GM19468 (cell line): ENCODE data around the gene C11orf54.
"Not testable (repeated sequence)": the region's sequence is repeated elsewhere in the genome, so short reads cannot be mapped to it uniquely, and the experiment has no call there.

Experiments
- ATAC-seq: cut with Tn5 transposase; IDR thresholded peaks from one replicate; pipeline ENCODE4 v1.9.1; 2021; ENCODE audit warnings: mild to moderate bottlenecking, moderate library complexity, moderate number of reproducible peaks; ENCODE audit not compliant: unreplicated experiment; ENCODE audit errors: extremely low read depth

C11orf54 gene

DNA sequence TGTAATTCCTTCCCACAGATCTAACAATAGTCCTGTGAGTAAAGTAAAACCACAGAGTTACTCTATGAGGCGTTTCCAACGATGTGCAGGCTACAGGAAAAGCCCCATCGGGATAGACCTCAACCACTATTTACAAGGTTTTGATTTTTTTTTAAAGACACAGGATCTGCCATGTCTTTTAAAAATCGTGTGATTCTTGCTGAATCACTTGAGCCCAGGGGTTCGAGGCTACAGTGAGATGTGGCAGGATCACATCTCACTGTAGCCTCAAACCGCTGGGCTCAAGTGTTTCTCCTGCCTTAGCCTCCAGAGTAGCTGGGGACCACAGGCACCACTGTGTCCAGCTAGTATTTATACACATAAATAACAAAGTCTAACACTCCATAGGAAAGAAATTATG is 8.0 kb upstream of the C11orf54 start:
- ATAC-seq = no peak

DNA sequence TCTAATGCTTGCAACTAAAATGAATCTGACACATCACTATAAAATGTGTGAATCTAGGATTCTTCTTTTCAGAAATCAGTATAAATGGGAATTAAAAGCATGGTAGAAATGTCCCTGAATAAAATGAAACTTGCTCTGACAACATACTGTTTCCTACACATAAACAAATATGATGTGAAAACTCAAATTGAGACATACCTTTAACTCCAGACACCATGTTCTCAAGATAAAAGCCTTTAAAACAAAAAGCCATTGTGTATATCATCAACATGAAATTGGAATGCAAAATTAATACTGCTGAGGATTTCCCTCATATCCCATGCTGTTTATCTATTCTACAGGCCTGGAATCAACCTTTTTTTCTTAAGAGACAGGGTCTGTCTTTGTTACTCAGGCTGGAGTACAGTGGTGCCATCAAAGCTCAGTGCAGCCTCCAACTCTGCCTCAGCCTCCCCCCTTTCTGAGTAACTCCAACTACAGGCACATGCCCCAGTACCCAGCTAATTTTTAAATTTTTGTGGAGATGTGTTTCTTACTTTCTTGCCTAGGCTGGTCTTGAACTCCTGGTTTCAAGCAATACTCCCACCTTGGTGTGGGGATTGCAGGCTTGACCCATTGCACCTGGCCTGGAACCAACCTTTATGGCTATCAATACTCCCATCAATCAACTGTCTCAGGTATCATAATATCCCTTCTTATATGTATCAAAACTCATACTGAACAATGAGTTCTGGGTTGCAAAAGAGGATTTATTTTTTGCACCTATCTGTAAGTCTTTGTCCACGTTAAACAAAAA is 6.8 kb upstream of the C11orf54 start:
- no peak for ATAC-seq

DNA sequence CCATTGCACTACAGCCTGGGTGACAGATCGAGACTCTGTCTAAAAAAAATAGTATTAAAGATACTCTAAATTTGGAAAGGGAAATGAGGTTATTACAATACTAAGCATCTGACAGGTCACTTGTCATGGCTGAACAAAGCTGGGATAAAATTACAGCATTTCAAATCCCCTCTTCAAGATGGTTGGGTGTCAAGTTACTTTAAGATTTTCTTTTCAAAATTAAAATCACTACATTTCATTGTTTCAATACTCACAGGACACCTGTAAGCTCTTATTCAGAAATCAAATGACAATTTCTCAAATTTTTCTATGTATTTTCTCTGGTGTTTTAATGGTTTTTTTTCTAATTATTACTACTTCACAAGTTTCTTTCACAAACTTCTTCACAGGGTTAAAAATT is 5.8 kb upstream of the C11orf54 start:
- no peak for ATAC-seq

DNA sequence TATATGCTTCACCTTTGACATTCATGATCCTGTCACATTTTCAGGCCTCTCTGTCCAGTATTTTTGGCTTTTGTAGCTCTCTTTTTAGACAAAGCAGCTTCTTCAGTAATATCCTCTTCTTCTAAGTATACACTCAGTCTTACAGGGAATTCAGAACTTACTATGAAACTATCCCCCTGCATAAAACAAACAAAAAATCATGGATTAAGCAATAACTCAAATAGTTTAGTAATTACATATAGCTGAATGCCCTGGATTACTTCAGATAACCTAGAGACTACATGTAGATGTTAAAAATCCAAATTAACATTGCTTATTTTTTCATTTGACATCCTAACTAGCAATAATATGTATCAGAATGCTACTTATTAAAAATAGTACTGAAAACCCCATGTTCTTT is 5.3 kb upstream of the C11orf54 start:
- ATAC-seq = no peak

DNA sequence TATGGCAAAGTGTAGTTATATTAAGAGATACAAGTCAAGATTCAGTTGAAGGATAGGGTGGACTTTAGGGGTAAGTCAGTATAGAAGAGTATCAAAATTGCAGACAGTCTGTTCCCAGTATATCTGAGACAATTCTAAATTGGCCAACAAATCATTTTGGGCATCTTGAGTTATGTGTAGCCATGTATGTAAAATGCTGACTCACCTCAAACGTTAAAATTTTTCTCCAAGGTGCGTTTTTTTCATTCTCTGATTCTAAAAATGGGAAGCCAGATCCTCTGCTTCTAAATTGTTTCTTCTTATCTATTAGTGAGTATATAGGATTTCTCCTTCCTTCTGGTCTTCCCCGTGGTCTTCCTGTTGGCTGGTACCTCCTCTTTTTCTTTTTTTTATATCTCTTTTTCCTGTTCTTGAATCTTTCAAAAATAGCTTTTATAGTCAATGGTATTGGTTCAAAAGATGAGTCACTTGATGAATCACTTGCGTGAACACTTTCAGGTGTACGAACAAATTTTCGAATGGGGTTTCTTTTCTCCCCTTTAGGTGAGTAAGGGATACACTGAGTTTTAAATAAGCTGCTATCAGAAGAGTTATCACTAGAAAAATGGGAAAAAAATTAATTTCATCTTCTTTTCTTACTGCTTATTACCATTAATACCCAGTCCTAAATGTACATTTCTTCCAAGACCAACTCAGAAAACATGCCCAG is 3.4 kb upstream of the C11orf54 start:
- ATAC-seq = no peak

DNA sequence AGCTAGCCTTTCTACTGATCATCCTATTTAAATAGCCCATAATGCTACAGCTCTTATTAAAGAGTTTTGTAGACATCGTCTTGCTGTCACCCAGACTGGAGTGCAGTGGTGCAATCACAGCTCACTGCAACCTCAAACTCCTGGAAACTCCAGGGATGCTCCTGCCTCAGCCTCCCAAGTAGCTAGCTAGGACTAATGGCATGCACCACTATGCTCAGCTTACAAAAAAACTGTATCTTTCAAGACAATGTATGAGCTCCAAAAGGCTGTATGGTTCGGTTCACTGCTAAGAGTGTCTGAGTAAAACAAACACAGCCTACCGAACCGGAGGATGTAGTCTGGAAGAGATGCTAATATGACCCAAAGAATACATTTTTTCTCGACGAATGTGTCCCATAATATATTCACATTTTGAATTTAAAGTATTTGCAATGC is 2.8 kb upstream of the C11orf54 start:
- ATAC-seq = no peak

DNA sequence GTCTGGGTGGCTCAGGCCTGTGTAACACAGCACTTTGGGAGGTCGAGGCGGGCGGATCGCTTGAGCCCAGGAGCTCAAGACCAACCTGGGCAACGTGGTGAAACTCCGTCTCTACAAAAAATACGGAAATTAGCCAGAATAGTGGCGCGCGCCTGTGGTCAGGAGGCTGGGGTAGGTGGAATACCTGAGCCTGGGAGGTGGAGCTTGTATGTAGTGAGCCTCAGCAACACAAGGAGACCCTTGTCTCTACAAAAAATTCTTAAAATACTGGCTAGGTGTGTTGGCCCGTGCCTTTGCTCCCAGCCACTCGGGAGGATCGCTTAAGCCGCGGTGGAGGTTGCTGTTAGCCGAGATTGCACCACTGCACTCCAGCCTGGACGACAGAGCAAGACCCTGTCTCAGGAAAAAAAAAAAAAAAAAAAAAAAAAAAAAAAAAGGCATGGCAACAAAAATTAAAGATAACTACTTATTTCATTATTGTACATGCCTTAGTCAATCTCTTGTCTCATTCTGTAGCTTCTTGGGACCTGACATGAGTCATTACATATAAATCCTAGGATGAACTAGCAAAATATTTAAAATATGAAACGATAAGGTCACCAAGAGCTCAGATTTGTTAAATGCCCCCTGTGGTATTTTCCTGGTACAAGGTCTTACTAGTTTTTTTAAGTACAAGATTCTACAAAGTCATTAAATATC is 1.3 kb upstream of the C11orf54 start:
- no peak for ATAC-seq

DNA sequence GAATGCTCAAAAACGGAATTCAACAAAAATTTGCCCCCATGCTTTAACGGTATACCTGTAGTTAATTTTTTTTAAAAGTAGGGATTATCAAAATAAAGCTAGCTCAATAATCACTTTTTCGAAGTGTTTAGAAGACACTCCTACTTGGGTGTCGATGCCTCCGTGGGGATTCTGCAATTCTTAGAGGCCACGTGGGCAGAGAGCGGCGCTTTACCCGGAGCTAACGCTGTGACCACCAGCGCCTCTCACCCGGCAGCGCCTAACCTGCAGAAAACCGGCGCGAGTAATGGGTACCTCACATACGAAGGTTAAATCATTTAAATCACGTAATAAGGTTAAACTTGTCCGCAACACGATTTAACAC is 760 bp upstream of the C11orf54 start:
- no peak for ATAC-seq

DNA sequence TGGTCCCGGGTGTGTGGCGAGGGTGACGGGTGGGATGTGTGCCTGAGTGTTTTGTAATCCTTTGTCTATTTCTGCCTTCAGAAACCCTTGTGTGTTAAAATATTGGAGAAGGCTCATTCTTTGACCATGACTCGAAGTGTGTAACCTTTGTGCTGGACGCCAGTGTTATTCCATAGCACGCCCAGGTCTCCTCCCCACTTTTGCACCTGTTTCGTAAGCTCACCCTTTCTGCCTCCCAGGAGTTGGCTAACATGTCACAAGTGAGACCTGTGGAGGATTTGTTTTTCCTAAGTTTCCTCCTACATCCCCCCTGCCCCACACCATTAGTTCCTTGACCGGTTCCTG is 382 bp downstream of the C11orf54 start:
- ATAC-seq = no peak

DNA sequence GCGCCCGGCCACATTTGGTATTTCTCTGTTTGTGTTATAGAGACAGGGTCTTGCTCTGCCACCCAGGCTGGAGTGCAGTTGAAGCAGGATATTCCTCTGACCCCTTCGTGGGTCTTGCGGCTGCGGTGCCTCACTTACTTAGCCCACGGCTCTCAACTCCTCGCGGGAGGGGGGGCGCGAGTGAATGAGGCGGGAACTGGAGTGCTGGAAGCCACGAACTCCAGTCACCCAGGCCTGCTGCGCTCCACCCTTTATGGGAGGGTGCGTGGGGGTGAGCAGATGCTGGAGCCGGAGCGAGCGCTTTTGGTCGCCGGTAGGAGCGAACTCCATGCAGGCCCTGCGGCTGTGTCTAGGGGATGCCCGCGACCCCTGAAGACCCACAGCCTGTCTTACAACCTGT is 1.8 kb downstream of the C11orf54 start:
- no peak for ATAC-seq

DNA sequence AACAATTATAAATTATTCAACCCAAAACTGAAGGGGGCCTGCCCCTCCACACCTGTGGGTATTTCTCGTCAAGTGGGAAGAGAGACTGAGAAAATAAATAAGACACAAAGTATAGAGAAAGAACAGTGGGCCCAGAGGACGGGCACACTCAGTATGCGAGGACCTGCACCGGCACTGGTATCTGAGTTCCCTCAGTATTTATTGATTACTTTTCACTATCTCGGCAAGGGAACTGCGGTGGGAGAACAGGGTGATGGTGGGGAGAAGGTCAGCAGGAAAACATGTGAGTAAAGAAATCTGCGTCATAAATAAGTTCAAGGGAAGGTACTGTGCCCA is 3.2 kb downstream of the C11orf54 start:
- ATAC-seq = no peak

DNA sequence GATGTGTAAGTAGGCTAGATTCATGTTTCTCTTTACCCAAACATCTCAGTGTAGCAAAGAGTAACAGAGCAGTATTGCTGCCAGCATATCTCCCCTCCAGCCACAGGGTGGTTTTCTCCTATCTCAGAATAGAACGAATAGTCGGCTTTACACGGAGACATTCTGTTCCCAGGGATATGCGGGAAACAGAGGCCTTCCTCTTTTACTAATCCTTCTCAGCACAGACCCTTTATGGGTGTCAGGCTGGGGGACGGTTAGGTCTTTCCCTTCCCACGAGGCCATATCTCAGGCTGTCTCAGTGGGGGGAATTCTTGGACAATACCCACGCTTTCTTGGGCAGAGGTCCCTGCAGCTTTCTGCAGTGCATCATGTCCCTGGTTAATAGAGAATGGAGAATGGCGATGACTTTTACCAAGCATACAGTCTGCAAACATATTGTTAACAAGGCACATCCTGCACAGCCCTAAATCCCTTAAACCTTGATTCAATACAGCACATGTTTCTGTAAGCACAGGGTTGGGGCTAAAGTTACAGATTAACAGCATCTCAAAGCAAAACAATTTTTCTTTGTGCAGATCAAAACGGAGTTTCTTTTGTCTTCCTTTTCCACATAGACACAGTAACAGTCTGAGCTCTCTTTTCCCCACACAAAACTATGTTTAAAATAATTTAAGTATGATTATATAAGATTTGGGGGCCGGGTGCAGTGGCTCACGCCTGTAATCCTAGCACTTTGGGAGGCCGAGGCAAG is 3.7 kb downstream of the C11orf54 start:
- not testable (repeated sequence) for ATAC-seq

DNA sequence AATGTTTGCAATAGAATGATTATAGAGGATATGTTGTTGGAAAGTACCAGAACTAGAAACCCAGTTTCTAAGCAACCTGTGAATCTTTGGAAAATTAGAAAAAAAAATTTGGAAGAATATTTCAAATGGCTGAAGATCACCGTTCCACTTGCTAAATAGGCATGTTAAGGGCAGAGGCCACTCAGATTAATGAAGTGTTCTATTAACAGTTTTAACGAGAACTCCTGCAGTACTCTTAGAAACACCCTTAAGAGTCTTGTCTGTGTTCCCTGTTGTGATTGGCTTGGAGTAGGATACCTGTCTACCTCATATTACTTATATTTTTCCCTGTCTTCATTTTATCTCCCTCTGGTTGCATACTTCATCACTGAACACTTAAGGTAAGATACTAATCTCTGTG is 4.6 kb downstream of the C11orf54 start:
- ATAC-seq = no peak

DNA sequence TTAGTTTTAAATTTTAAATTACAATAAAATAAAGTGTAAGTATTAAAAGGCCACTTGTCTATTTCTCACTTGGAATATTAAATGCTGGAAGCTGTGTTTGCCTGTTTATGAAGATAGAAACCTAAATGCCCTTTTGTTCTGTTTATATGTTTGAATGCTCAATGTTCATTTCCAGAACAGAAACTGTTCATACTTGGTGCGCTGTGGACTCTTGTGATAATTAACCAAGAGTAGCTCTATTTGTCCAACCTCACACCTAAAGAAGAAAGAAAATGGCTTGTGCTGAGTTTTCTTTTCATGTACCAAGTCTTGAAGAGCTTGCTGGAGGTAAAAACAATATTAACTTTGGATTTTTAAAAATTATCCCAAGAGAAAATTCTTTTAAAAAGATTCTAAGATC is 5.7 kb downstream of the C11orf54 start:
- ATAC-seq = peak; percentile 92

DNA sequence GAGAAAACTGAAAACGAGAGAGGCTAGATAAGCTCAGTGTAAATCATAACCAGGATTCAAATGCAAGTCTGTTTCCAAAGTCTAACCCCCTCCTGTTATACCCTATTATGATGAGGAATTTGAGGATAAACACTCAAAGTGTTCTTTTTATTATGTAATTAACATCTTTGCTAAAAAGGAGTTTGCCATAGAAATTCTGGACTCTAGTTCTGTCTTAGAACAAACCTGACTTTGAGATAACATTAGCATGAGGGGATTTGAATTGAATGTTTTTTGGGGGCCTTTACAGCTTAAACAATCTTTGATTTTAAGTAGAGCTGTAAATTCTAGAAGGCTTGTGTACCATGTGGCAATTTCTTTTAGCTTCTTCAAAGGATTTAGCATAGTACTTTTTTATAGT is 9.5 kb downstream of the C11orf54 start:
- no peak for ATAC-seq

DNA sequence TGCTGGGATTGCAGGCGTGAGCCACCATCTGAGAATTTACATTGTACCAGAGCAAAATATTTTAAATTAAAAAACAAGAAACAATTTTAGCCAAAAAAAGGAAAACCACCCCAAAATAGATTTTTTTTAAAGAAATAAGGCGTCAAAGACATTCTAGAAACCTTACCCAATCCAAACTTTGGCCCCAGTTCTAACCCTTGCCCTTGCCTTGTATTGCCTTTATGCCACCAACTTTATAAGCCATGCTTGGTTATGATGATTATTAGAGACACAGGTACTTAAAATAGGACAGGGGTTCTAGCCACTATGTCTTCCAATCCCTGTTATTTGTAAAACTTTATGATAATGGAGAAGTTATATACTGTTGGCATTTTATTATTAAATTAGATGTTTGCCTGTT is 11.8 kb downstream of the C11orf54 start:
- ATAC-seq = no peak

DNA sequence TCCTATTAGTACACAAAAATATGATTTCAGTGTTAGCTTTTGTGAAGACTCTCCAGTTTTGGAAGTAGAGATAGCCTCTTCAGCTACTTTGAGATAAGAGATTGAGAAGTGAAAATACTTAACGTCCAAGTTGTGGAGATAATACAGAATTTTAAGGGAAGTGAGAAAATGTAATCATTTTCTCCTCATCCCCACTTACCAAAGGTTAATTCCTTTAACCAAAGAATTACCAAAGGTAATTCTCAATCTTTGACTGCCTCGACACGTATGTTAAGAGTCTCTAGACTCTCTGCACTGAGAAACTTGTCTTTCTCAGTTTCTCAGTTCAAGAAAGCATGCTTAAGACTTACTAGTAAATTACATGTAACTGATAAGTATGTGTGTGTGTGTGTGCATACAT is 15.3 kb downstream of the C11orf54 start:
- peak; percentile 16 for ATAC-seq

DNA sequence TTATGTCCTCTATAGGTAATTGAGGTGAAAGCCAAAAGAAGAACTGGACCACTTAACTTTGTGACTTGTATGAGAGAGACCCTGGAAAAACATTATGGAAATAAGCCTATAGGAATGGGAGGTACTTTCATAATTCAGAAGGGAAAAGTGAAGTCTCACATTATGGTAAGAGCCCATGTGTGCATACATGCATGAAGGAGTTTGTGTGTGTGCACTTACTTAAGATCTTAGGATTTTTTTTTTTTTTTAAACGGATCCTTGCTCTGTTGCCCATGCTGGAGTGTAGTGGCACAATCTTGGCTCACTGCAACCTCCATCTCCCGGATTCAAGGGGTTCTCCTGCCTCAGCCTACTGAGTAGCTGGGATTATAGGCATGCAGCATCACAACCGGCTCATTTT is 15.8 kb downstream of the C11orf54 start:
- ATAC-seq = no peak

DNA sequence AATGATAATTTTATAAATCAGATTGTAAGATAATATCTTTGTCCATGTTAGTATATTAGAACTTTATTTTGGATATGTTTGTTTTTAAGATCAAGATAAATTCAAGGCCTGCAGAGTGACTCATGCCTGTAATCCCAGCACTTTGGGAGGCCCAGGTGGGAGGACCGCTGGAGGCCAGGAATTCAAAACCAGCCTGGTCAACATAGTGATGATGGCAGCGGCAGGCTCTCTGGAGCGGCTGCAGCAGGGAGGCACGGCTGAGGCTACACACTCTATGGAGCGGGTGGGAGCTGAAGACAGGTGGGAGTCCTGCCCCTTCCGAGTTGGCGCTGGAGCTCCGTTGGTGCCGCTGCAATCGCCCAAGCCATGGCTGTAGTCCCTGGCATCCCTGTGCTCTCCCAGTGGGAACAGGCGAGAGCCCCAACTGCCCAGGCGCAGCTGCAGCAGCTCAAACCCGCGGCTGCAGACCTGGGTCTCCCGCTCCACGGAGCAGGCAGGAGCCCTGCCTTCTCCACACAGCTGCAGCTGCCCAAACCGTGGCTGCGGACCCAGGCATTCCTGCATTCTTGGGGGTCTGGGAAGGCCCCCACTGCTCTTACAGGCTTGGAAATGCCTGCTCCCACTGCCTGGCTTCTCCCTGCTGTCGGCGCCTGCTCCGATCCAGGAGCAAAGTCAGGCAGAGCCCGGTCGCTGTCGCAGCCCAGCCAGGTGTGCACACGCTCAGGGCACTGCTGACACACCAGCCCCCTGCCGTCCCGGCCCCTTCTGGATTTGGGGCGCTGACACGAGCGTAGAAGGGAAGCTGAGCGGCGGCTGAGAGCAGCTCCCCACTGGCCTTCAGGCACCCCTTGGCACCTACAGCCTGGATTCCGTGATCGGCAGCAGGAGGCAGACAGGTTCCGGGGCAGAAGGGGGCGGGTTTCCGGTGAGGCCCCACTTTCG is 16.7 kb downstream of the C11orf54 start:
- ATAC-seq = no peak

DNA sequence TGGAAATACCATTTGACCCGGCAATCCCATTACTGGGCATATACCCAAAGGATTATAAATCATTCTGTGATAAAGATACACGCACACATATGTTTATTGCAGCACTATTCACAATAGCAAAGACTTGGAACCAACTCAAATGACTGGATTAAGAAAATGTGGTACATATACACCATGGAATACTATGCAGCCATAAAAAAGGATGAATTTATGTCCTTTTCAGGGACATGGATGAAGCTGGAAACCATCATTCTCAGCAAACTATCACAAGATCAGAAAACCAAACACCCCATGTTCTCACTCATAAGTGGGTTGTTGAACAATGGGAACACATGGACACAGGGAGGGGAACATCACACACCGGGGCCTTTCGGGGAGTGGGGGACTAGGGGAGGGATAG is 17.7 kb downstream of the C11orf54 start:
- not testable (repeated sequence) for ATAC-seq
